ENCODE results near the gene ANP32B.
A peak's percentile ranks its signal among the peaks of the same experiment; 100 is the strongest.
"Not testable (repeated sequence)": the region's sequence is repeated elsewhere in the genome, so short reads cannot be mapped to it uniquely, and the experiment has no call there.

Gene ANP32B

DNA sequence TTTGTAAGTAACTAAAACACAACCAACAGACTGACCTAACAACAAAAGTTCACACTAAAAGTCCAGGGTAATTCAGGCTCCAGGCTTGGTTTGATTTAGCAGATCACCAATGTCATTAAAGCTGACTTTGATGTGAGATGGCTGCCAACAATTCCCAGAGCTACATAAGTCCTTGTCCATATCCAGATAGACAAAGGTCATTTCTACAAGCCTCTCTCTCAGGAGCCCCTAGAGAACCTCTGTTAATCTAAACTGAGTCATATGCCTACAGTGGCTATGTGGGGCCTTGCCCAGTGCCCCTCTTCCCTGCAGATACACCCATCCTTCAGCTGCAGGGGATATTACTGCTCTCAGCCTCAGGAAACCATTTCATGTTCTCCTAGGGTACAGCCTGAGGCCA is 18.2 kb upstream of the ANP32B start:
- no peak for DNase-seq

DNA sequence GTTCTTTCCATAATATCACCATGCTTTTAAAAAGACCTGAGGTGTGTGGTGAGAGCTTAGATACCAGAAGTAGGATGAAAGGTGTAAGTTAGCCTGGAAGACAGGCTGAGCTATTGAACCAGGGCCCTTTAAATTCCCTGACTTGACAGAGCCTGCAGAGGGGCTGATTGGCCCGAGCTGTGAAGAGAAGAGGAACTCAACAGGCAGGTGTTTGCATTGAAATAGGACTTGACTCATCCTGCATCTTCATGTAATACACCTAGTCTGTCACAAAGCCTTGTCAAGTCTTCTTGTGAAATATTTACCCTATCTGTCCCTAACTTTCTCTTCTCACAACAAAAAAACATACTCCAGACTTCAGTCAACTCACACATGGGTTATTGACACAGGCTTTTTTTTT is 16.6 kb upstream of the ANP32B start:
- no peak for DNase-seq

DNA sequence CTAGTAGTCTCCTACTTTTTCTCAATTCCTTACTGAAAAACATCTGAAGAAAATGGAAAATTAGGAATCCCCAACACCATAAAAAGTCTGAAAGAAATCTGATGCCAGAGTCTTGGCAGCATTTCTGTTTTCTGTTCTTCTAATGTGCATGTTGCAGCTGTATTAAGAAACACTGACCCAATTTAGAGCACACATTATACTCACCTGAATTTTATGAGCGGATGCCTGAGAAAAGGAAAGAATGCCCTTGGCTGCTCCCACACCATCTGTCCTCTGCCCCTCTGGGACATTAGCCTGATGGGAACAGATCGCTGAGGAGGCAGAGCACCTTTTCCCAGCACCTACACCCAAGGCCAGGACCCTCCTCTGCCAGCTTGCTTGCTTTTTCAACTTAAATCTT is 14.1 kb upstream of the ANP32B start:
- no peak for DNase-seq

DNA sequence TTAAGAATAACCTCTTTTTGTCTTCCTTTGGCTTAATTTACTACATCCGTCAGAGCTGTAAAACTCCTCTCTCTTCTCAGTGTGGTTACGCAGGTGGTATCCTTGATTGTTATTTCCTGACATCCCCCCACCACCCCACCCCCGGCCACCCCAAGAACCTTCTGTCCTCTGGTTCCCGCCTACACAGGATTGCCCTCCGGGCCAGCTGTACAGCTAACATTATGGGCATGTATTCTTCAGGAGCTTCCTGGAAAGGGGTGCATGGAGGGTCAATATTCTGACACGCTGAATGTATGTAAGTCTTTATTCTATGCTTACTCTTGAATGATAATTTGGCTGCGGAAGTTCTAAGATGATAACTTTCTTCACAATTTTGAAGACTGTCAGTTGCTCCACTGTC is 13.0 kb upstream of the ANP32B start:
- no peak for DNase-seq

DNA sequence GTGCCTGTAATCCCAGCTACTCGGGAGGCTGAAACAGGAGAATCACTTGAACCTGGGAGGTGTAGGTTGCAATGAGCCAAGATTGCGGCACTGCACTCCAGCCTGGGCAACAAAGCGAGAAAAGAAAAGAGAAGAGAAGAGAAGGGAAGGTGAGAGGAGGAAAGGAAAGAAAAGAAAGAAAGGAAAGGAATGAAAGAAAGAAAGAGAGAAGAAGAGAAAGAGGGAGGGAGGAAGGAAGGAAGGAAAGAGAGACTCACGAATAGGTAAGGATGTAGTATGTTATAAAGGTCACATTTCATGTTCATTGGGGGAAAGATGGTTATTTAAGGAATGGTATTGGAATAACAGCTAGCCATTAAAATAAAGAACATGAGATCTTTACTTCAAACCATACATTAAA is 10.4 kb upstream of the ANP32B start:
- no peak for DNase-seq

DNA sequence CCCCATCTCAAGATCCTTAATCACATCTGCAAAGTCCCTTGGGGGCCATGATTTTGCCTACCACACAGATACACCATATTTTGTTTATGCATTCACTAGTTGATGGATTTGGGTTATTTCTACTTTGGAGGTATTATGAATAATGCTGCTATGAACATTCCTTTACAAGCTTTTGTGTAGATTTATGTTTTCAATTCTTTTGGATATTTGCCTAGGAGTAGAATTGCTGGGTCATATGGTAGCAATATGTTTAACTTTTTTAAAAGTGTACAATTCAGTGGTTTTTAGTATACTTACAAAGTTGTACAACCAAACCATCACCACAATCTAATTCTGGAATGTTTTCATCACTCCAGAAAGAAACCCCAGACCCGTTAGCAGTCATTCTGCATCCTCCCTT is 7.8 kb upstream of the ANP32B start:
- DNase-seq: no peak

DNA sequence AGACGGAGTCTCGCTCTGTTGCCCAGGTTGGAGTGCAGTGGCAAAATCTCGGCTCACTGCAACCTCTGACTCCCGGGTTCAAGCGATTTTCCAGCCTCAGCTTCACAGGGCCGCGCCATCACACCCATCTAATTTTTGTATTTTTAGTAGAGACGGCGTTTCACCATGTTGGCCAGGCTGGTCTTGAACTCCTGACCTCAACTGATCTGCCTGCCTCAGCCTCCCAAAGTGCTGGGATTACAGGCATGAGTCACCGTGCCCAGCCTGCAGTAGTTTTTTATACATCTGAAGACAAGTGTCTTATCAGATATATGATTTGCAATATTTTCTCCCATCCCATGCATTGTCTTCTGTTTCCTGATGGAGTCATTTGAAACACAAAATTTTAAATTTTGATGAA is 6.5 kb upstream of the ANP32B start:
- not testable (repeated sequence) for DNase-seq

DNA sequence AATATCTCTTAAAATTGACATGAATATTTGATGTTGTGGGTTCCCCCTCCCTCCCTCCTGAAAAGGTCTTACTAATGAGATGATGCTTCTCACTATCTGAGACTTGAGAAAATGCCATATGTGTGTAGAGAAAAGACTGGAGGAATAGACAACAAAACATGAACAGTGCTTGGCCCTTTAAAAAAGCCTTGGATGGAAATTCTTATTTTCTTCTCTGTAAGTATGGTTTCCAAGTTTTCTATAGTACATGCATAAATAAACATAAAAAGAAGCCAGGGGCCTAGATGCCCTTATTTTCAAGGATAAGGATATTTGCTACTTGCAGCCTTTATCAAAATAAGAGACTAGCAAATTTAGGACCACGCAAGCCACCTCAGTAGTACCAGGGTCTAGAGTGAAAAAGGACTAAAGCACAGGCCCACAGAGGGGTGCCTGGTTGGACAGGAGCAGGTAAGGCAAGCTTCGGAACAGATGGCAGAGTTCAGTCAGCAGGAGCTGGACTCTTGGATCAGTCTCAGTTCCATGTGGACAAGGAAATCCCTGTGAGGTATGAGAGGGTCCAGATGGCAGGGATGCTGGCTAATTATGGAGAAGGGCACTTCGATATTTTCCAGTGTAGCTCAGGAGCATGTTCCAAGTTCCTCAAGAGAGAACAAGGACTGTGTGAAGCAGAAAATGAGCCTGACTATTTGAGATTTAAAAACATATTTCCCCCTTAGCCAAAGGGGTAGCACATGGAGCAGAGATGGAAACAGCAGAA is 4.6 kb upstream of the ANP32B start:
- no peak for DNase-seq

DNA sequence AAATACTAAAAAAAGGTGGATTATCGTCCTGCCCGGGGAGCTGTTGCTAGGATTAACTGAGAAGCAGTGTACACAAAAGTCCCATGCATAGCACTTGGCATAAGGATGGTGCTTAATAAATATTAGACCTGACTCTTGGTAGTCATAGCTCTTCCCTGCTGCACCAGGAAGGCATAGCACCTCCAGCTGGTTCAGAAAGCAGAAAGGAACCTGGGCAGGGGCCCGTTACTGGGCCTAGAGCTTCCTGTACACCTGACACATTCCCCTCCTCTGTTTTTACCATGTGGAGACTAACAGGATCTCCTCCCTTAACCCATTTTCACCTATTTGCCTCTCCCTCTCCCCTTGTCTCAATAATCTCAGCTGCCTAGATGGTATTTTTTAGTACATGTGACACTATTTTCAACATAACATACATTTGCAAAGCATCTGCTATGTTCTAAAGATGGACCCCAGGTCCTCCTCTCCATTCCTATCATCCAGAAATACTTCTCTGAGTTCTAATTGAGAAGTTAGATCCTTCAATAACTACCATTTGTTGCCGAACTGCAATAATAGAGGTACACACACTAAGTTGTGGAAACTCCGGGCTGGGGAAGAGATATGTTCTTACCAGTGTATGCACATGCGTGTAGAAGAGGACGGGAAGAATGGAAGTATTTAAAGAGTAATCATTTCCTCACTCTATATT is 3.2 kb upstream of the ANP32B start:
- DNase-seq: no peak

DNA sequence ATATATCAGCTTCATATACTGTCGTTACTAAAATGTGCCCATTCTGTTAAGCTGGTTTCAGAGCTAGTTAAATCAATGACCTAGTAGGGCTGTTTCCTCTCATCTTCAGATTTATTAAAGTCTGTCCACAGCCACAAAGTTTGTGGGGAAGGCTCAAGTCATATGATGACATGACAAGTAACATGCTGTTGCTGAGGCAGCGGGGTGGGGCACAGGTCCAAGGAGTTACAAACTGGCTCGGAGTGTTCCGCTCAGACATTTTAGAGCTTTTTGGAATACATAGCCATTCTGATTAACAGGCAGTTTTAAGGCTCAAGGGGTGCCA is 2.7 kb upstream of the ANP32B start:
- DNase-seq: no peak

DNA sequence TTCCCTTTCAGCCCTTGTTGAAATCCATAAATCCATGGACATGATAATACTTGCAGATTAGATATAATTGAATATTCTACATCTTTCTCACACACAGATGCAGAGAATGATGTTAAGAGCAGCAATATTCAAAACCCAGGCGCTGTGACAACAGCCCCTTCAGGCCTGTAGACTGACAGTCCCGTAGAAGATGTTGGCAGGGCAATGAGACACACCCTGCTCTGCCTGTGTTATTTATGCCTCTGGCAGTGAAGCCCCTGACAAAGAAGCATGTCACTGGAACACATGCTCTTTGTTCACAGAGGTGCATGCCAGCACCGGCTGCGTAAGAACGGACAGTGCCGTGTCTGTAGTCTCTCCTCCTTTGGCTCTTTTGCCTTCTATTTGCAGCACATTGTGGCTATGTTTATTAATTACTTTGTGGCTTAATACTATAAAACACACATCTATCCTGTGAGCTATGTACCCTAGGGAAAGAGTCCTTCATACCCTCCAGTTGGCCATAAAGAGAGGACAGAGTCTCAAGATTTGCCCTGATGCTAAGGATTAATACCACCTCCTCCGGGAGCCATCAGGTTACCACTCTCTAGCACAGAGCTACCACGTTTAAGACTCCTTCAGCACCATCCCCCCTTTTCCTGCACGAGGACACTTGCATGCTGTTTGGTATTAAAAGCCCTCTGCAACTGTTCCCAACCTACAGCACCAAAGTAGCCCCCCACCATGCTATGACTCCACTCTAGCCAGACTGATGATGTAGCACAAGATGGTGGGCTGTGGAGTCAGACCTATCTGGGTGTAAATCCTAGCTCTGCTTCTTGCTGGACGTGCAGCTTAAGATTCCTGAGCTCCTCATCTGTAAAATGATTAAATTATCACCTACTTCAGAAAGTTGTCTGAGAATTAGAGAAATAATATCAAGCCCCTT is 2.0 kb upstream of the ANP32B start:
- no peak for DNase-seq

DNA sequence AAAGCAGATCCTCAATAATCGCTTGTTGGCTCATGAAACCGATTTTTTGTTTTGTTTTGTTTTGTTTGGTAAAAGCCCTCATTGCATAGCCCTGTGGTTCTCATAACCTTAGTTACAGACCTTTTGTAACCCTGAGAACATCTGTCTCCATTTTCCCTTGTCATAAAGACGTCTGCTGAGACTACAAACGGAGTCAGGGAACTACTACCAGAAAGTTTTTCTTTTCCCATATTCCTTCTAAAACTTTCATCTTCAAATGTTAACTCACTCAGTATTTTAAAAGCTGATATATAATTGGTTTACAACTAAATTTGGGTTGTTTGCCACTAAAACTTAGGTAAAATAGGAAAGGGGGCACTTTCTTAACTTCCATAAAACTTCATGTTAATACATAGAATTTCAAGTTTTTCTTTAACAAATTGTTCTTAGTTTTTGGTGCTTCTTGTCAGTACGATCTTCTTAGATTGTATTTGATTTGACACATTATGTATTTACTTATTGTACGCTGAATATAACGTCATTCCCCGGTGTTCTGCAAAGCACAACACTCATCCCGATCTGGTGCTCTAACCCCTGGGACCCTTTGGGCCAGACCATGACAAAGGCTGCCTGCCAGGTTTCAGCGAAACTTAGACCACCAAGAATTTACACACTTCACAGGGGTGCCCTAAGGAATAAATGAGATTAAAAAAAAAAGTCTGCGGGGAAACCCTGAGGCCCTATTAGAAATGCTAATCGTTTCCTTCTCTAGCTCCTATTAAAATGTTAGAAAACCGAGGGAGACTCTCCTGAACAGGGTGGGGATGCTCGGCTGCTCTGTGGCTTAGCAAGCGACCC is 1.1 kb upstream of the ANP32B start:
- DNase-seq: no peak

DNA sequence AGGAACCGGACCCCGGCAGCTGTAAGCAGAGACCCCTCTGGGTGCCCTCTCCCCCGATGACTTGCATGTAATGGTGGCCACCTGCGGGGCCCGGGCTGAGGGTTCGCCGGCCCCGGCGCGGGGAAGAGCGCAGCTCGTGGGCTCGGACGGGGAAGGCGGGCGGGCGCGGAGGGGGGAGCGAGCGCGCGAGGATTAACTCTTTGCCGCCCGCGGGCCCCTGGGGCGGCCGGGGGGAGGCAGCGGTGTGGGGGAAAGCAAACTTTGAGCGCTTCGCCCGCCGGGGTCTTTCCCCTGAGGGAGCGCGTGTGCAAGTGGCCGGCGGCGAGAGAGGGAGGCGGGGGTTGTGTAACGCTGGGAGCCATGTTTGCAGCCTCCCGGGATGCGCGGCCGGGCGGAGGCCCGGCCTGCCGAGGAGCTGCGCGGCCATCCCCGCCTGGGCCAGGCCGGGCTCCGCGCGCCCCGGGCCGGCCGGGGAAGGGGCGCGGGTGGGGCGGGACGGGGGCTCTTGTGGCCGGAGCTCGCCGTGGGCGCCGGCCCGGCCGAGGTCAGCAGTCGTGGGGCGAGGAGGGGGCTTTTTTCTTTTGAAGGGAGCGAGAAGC is 547 bp downstream of the ANP32B start:
- peak; percentile 77 for DNase-seq

DNA sequence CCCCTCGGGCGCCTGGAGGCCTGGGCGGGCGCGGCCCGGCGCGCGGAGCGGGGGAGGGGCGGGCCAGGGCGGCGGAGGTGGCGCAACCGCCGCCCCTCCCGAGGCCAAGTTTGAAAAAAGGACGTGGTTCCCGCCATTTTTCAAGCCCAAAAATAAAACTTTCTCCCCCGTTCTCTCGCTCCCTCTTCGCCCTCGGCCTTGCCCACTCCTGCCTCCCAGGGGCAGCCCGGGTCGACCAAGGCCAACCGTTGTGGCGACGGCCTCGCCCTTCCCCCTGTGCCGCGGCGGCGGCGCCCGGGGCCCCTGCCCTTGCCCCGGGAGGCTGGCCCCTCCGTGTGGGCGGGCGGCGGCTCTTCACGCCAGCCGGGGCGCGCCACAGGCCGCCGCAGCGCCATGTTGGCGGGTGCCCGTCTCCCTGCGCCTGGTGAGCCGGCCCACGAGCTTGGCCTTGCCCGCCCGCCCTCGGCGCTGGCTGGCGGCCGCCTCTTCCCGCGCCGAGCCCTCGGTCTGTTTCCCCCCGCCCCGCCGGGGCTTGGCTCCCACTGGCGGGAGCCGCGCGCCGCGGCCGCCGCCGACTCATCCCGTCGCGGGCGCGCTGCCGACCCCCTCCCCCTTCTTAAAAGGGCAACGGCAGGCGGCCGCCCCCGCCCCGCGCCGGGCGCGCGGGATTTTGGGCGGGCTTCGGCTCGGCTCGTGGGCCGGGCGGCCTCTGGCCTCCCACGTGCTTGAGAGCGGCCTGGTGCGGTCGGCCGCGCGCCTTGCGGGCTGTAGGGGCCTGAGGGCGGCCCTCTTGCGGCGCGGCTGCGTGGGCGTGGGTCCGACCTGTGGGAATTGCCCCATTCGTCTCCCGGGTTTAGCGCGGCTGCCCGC is 1.3 kb downstream of the ANP32B start:
- peak; percentile 87 for DNase-seq

DNA sequence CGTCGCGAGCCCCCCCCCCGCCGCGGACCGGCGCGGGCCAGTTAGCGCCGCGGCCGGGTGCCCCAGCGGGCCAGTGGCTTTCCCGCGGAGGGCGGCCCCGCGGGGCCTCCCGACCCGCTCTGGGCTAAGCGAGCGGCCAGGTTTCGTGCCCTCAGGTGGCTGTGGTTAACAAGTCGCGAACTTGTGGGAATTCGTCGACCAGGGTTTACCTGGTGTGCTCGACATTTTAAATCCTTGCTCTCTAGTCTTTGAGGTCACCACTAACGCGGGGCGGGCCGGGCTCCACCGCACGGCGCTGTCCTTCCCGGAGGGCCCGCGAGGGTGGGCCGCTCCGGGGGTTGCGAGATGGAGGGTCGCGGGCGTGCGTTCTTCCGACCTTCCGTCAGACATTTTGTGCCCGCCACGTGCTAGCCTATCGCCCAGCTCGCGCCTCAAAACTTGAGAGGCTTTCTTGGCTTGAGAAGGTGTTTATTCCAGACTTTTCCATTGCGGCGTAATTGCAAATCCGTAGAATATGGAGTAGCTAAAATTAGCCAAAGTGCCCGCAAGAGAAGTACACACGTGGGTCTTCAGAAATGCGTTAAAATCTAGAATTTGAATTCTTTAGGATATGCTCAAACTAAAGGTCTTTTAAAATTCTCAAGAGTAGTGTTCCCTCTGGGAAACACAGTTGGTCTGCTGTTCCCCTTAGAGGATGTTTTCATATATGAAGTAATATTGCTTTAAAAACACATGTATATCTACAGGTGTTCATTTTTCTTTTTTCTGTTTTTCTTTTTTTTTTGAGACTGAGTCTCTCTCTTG is 2.1 kb downstream of the ANP32B start:
- peak; percentile 58 for DNase-seq

DNA sequence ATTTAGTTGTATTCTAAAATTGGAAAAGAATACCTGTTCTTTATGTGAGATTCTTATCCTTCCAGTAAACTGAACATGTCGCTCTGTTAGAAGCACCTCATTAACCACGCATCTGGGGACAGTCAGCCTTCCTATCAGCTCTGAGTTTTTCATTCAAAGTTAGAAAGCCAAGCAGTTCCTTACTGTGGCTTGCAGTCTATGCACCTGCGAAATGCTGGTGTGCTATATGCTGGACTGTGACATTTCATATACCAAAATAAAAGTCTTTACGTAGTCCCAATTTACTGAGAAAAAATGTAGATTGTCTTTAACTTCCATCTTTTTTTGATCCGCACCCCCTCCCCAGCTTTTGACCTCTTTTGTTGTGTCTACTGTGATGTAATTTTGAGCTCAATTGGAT is 4.3 kb downstream of the ANP32B start:
- no peak for DNase-seq

DNA sequence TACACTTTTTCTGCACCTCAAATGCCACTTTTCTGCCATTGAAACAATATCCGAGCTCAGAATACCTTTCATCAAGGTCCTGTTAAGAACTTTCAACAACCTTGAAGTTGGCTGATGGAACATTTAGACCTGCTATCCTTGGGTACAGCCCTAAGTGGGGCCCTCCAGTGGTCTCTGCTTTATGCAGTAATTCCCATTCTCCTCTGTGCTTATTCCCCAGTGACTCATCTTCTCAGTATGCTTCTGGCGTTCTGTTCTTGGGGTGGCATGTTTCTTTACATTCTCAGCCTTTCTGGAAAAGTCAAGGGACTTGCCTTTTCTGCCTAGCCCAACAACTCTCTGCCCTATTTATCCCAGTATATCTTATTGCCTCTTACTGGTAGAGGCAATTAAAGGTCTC is 7.1 kb downstream of the ANP32B start:
- no peak for DNase-seq

DNA sequence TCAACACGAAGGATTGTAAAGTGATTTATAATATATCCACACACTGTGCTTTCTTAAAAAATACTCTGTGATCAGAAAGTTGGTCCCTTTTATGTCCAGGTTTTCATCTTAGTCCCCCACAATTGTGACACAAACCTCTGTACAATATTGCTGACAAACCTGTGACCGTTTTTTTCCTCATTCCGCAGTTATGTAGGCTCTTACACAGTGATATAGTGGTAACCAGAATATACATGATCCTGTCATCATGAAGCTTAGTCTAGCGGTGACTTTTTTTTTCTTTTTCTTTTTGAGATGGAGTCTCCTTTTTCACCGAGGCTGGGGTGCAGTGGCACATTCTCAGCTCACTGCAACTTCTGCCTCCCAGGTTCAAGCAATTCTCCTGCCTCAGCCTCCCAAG is 8.7 kb downstream of the ANP32B start:
- DNase-seq: no peak

DNA sequence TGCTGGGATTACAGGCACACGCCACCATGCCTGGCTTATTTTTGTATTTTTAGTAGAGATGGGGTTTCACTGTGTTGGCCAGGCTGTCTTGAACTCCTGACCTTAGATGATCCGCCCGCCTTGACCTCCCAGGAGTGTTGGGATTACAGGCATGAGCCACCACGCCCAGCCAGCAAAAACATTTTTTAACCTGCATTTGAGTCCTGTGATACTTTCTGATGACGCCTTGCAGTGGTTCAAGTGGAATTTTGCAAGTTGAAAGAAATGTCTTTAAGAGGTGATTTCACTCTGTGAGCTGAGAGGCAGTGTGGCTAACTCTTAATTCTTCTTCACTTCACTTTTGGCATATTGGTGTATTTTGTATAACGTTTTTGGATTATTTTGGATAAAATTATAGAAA is 9.1 kb downstream of the ANP32B start:
- no peak for DNase-seq

DNA sequence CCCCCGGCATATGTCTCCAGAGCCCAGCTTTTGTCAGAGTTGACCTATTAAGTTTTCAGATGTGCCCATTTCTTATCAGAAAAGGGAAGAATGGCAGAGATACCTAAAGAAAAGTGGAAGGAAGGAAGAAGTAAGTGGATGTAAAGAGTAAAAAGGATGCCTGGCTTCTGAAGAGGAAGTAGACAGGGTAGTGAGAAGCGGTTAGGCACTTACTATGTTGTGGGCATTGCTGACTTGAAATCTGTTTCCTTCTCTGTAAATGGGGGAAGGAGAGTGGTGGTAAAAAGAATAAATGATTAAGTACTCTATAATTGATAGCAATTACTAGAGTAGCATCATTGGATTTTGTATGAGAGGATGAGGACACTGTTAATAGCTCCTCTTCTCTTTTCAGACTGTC is 9.9 kb downstream of the ANP32B start:
- no peak for DNase-seq

DNA sequence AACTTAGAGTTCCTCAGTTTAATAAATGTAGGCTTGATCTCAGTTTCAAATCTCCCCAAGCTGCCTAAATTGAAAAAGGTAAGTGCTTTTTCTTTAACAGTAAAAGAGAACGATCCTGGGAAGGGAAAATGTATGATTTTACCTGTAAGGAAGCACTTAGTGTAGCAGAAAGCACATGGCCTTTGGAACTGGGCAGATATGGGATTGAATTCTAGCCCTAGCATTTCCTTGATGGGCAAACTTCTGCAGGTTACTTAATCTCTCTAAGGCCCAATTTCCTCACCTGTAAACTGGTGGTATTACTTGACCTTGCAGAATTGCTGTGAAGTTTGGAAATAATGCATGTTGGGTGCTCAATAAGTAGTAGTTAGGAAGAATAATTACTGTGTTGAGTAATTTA is 11.6 kb downstream of the ANP32B start:
- no peak for DNase-seq

Measured in activated naive CD4-positive, alpha-beta T cell treated with anti-CD3 and anti-CD28 coated beads, Interleukin-2, amount 50 U/mL, for 16 hours (primary cell).